Stimulated activated CD8-positive, alpha-beta memory T cell treated with anti-CD3 and anti-CD28 coated beads, Interleukin-4, amount 100 ng/mL, for 24 hours (primary cell): ENCODE results near the gene LRP2.

ENCODE experiments used
- DNase-seq: peaks from one replicate; pipeline ENCODE4 v3.0.0-alpha.2; 2020; ENCODE audit warnings: low read depth

The LRP2 gene

GRCh38 chr2:169116993-169117392, 245.3 kb downstream of the LRP2 start:
- no peak for DNase-seq

GRCh38 chr2:169116327-169116726, 246.0 kb downstream of the LRP2 start:
- DNase-seq = no peak

GRCh38 chr2:169114056-169114455, 248.3 kb downstream of the LRP2 start:
- DNase-seq = no peak

- DNase-seq = no peak
Observed at GRCh38 chr2:169112841-169113240, 249.5 kb downstream of the LRP2 start.

- DNase-seq = no peak
Observed at GRCh38 chr2:169110916-169111315, 251.4 kb downstream of the LRP2 start.

GRCh38 chr2:169110419-169110818, 251.9 kb downstream of the LRP2 start:
- no peak for DNase-seq

GRCh38 chr2:169109502-169110409, 252.6 kb downstream of the LRP2 start:
- peak; percentile 52 for DNase-seq

- DNase-seq = no peak
Observed at GRCh38 chr2:169108099-169108884, 254.0 kb downstream of the LRP2 start.

- DNase-seq = no peak
Observed at GRCh38 chr2:169107645-169108044, 254.7 kb downstream of the LRP2 start.

- no peak for DNase-seq
Observed at GRCh38 chr2:169106563-169107545, 255.5 kb downstream of the LRP2 start.

GRCh38 chr2:169106134-169106533, 256.2 kb downstream of the LRP2 start:
- DNase-seq = no peak

GRCh38 chr2:169105476-169105875, 256.9 kb downstream of the LRP2 start:
- DNase-seq = no peak

GRCh38 chr2:169104848-169105247, 257.5 kb downstream of the LRP2 start:
- no peak for DNase-seq

GRCh38 chr2:169095621-169096105, 266.7 kb downstream of the LRP2 start:
- no peak for DNase-seq

- DNase-seq = no peak
Observed at GRCh38 chr2:169094676-169095075, 267.7 kb downstream of the LRP2 start.

GRCh38 chr2:169093535-169093934, 268.8 kb downstream of the LRP2 start:
- no peak for DNase-seq

- DNase-seq = no peak
Observed at GRCh38 chr2:169091761-169092519, 270.4 kb downstream of the LRP2 start.

- no peak for DNase-seq
Observed at GRCh38 chr2:169091256-169091655, 271.1 kb downstream of the LRP2 start.

GRCh38 chr2:169090133-169090820, 272.1 kb downstream of the LRP2 start:
- DNase-seq = no peak

- DNase-seq = no peak
Observed at GRCh38 chr2:169089182-169089581, 273.2 kb downstream of the LRP2 start.
